Lower leg skin (tissue), 4 donors: Measurements from ENCODE around the gene MPHOSPH6. TPM values are rescaled to one million over a fixed set of nuclear protein-coding genes. Genes with fewer than 3 reads are reported as not detected.

ENCODE experiments used
- DNase-seq, 2 donors: peaks; one replicate each; pipeline ENCODE4 v3.0.0-alpha.2; 2019; ENCODE audit warnings: low spot score in 2 of 2
- H3K4me3 ChIP-seq: fragments of 200-600 bp; sonication (generic); 2 replicates; pipeline ENCODE4 v1.5.1; 2017; ENCODE audit warnings: mild to moderate bottlenecking, low read depth; ENCODE audit not compliant: poor library complexity, severe bottlenecking
- POLR2A ChIP-seq, 2 donors: fragments of 450-650 bp; IDR thresholded peaks; one replicate each; pipeline ENCODE4 v1.6.1; 2016 to 2017; ENCODE audit warnings: antibody characterized with exemption in 2 of 2, mild to moderate bottlenecking in 1 of 2, moderate library complexity in 1 of 2
- WGBS, 2 donors: methylation state at CpG; one replicate each; pipeline ENCODE4 v1.1.5; 2018; 5-methylcytosine and 5-hydroxymethylcytosine counted together
- intact Hi-C: fragments of 100-400 bp; cut with DNase I; formaldehyde crosslinking; loops from one replicate; pipeline ENCODE4 v1.15.0; 2023; ENCODE audit warnings: low total_unique reads
- total RNA-seq, 4 donors: library from RNA; depleted of rRNA; stranded (reverse); fragments of >200 nt; gene quantifications; one replicate each; pipeline ENCODE4 v1.1.0, GENCODE V29; 2016
- TF ChIP-seq, protein P1 (sequence below), 3 donors: fragments of 450-650 bp; IDR thresholded peaks; one replicate each; pipeline ENCODE4 v1.5.1; 2016; ENCODE audit warnings: antibody characterized with exemption in 3 of 3, mild to moderate bottlenecking in 3 of 3, moderate library complexity in 2 of 3

MPHOSPH6 gene
- total RNA-seq, 4 donors from 2014 or later: 23.5 to 31.1 (median 28.2) TPM

DNA sequence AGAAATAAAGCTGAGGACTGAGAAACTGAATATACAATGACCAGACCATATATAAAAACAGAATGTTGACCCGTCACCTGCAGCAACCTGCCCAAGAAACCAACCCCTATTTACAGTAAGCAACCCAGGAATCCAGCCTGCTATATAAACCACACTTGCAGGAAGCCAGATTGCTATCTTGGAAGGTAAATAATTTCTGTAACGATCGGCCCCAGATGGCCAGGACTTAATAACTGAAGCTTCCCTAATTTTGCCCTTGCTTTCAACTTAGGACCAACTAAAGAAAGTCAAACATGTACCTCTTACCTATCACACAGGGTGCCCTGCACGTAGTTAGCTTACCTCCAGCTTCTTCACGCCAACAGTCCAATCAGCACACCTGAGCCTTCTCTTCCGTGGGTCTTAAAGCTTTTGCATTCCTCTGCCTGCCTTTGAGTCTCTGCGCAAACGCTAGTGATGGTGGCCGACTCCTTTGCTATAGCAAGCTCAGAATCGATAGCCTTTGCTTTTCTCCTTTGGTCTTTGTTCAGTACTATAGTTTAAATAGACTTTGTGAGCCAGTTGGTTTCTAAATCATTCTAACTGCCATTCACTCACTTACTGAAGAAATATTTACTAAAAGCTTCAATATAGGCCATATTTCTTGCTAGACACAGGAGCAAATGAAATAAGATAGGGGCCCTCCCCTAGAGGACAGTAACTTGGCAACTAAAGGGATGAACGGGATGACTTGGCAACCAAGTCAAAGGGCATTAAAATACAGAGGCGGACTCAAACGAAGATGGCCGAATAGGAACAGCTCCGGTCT, 31.3 kb downstream of the MPHOSPH6 start:
- intact Hi-C loops: no loop called here

DNA sequence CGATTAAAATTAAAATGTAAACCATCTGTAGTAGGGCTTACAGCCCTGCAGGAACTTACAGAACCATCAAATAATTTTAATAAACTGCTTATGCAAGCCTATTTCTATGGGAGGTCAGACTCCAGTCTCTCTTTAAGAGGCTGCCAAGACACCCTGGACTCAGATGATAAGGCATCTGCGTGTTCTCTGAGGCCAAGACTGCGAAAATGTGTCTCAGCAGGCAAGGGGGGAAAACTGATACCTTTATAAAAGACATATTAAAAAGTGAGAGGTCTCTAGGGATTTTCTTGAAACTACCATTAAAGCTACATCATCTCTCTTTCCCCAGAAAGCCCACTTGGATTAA, 32.2 kb downstream of the MPHOSPH6 start:
- TF ChIP-seq POLR2A (IDR thresholded peaks at IDR 0.05): no peak
- TF ChIP-seq, protein P1, sequence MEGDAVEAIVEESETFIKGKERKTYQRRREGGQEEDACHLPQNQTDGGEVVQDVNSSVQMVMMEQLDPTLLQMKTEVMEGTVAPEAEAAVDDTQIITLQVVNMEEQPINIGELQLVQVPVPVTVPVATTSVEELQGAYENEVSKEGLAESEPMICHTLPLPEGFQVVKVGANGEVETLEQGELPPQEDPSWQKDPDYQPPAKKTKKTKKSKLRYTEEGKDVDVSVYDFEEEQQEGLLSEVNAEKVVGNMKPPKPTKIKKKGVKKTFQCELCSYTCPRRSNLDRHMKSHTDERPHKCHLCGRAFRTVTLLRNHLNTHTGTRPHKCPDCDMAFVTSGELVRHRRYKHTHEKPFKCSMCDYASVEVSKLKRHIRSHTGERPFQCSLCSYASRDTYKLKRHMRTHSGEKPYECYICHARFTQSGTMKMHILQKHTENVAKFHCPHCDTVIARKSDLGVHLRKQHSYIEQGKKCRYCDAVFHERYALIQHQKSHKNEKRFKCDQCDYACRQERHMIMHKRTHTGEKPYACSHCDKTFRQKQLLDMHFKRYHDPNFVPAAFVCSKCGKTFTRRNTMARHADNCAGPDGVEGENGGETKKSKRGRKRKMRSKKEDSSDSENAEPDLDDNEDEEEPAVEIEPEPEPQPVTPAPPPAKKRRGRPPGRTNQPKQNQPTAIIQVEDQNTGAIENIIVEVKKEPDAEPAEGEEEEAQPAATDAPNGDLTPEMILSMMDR (IDR thresholded peaks at IDR 0.05): no peak
- intact Hi-C loops: no loop called here
- 70 to 73% methylated on average over 3 of the region's 3 CpGs for WGBS, 2 donors
- DNase-seq: no peak
- H3K4me3 ChIP-seq: no peak overlapping the region

More for the DNA sequence above, 31.3 kb downstream of the MPHOSPH6 start:
- no peak overlapping the region for H3K4me3 ChIP-seq
- no peak for DNase-seq
- 78 to 81% methylated on average over 15 of the region's 15 CpGs for WGBS, 2 donors
- TF ChIP-seq, protein P1 (IDR thresholded peaks at IDR 0.05): no peak
- TF ChIP-seq POLR2A (IDR thresholded peaks at IDR 0.05): no peak

DNA sequence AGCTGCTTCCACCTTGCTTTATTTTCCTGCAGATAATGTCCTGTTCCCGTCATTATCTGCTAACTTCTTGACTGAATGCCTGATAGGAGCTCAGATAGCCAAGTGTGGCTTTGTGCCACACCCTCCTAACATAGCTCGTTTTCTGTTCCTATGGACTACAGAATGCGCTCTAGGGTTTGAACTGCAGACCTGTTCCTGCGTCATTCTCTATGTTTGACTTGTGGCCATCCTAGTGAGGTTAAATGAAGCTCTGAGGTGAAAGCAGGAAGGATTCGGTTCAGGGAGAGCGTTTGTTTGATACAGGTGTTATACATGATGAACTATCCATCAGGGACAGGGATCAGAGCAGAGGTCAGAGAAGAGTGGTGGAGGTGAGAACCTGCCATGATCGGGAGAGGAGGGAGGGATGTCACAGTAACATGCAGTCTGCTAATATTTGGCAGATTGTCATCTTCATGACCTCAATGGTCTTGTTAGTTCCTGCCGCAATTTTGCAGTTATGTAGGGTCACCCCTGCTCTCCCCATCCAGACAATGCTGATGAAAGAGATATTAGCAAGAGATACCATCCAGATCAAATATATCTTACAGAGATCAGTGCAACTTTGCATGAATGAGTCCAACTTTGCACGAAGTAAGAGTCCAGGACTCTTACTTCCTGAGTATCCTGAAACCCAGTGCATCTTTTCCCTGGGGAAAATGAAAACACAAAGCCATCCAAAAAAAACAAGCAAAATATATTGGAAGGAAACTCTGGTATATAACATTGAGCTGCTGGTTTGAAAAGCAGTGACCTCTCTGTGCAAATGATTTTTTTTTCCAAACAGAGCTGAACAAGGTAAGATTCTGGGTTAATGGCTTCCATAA, 32.8 kb downstream of the MPHOSPH6 start:
- 82% methylated on average over 9 of the region's 9 CpGs for WGBS, 2 donors
- DNase-seq: no peak

DNA sequence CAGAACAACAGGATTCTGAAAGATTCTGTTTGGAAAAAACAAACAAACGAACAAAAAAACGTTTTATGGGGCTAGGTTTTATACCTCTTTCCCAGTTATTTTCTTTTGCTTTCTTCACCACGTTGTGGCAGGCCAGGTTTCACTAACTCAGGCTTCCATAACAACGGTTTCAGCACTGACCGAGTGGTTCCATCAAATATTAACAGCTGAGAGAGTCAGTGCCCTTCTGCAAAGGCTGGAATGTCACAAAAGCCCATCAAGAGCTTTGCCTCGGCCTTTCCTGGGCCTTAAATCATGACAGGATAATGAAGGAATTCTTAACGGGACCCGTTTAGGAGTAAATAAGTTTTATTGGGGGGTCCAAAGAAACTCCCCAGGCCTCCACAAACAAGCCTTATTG, 34.2 kb downstream of the MPHOSPH6 start:
- H3K4me3 ChIP-seq: no peak overlapping the region
- 72 to 79% methylated on average over 8 of the region's 8 CpGs for WGBS, 2 donors
- no peak for TF ChIP-seq POLR2A (IDR thresholded peaks at IDR 0.05)
- TF ChIP-seq, protein P1 (IDR thresholded peaks at IDR 0.05): no peak
- no peak for DNase-seq
- intact Hi-C loops: no loop called here

More for the DNA sequence above, 32.8 kb downstream of the MPHOSPH6 start:
- no peak overlapping the region for H3K4me3 ChIP-seq
- intact Hi-C loops: no loop called here
- TF ChIP-seq POLR2A (IDR thresholded peaks at IDR 0.05): no peak
- TF ChIP-seq, protein P1 (IDR thresholded peaks at IDR 0.05): no peak

DNA sequence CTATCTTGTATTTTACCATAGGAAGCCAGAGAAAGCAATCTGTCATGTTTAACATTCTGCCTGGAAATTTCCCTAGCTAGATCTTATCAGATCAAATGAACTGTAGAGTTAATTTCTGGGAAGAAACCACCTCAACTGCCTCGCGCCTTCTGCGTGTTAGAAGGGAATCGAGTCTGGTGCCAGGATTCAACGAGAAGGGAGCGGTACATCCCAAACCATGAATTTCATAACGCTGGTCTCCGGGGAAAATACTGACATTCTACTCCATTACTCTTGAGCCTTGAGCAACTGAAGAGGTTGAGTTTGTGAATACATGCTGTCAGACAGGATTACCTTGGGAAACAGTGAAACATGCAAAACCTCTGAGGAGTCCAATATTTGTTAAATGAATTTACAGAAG, 35.2 kb downstream of the MPHOSPH6 start:
- no peak overlapping the region for H3K4me3 ChIP-seq
- TF ChIP-seq, protein P1 (IDR thresholded peaks at IDR 0.05): no peak
- TF ChIP-seq POLR2A (IDR thresholded peaks at IDR 0.05): no peak
- intact Hi-C loops: no loop called here
- WGBS, 2 donors: 62 to 70% methylated on average over 8 of the region's 8 CpGs
- DNase-seq: no peak
